IMR-90 (cell line): ENCODE measurements around the gene ADAMTS3. TPM values are rescaled to one million over a fixed set of nuclear protein-coding genes. Genes with fewer than 3 reads are reported as not detected.

Source experiments
- ATAC-seq: fragments of 200-7000 bp; cut with Tn5 transposase; 2 replicates; pipeline ENCODE4 v1.9.1; 2020; ENCODE audit warnings: low read depth, mild to moderate bottlenecking, moderate library complexity
- BruUV-seq: library from RNA; stranded (reverse); fragments of 400-500 nt; replicated peaks from 2 replicates; lab custom pipeline; 2021; lab: Mats Ljungman, UMichigan
- CTCF ChIA-PET: fragments of 300-600 bp; formaldehyde crosslinking; extraction: SDS; loops from one replicate; lab custom pipeline; 2021; ENCODE audit warnings: antibody characterized with exemption; lab: Yijun Ruan, JAX
- POLR2A ChIA-PET: fragments of 300-600 bp; sonication (Branson Sonifier 250); formaldehyde crosslinking; loops from one replicate; lab custom pipeline; 2022; ENCODE audit warnings: antibody characterized with exemption; ENCODE audit not compliant: unreplicated experiment; lab: Charles Lee
- DNase-seq: peaks from one replicate; pipeline ENCODE4 v3.0.0; 2013
- H2AFZ ChIP-seq: replicated peaks from 2 replicates; pipeline ENCODE3; 2013; ENCODE audit warnings: low read length, mild to moderate bottlenecking; ENCODE audit not compliant: poor library complexity
- H2AK5ac ChIP-seq: 2 replicates; pipeline ENCODE4 v1.6.1; 2013; ENCODE audit warnings: low read depth, low read length, inconsistent platforms
- H2AK9ac ChIP-seq: replicated peaks from 2 replicates; pipeline ENCODE3; 2013; ENCODE audit warnings: mild to moderate bottlenecking, low read depth, low read length, moderate library complexity; ENCODE audit not compliant: poor library complexity
- H2BK120ac ChIP-seq: 2 replicates; pipeline ENCODE4 v1.6.1; 2013; ENCODE audit warnings: low read depth, low read length, inconsistent platforms
- H2BK15ac ChIP-seq: 3 replicates; pipeline ENCODE4 v1.6.1; 2013; ENCODE audit warnings: low read depth, low read length, inconsistent platforms
- H2BK20ac ChIP-seq: 2 replicates; pipeline ENCODE4 v1.6.1; 2013; ENCODE audit warnings: low read depth, mild to moderate bottlenecking, inconsistent platforms, low read length, moderate library complexity
- H2BK5ac ChIP-seq: 2 replicates; pipeline ENCODE4 v1.6.1; 2013; ENCODE audit warnings: mild to moderate bottlenecking, low read depth, low read length, inconsistent platforms; ENCODE audit not compliant: poor library complexity, severe bottlenecking
- H3K14ac ChIP-seq: replicated peaks from 2 replicates; pipeline ENCODE4 v1.6.1; 2013; ENCODE audit warnings: low read depth, low read length, inconsistent platforms
- H3K18ac ChIP-seq: 2 replicates; pipeline ENCODE4 v1.6.1; 2013; ENCODE audit warnings: low read depth, low read length, control low read depth
- H3K23ac ChIP-seq: 2 replicates; pipeline ENCODE4 v1.6.1; 2013; ENCODE audit warnings: low read depth, low read length, inconsistent platforms
- H3K27ac ChIP-seq: 2 replicates; pipeline ENCODE4 v1.5.1; 2013; ENCODE audit warnings: mild to moderate bottlenecking, control low read depth, low read length; ENCODE audit not compliant: insufficient read depth
- H3K27me3 ChIP-seq: 2 replicates; pipeline ENCODE4 v1.6.1; 2013; ENCODE audit warnings: low read length; ENCODE audit not compliant: control insufficient read depth, insufficient read depth
- H3K36me3 ChIP-seq: 2 replicates; pipeline ENCODE4 v1.6.1; 2013; ENCODE audit warnings: low read length, mixed read lengths; ENCODE audit not compliant: control insufficient read depth, insufficient read depth
- H3K4ac ChIP-seq: 2 replicates; pipeline ENCODE4 v1.6.1; 2013; ENCODE audit warnings: low read depth, low read length, inconsistent platforms
- H3K4me1 ChIP-seq: 2 replicates; pipeline ENCODE4 v1.6.1; 2013; ENCODE audit warnings: low read length, mixed read lengths; ENCODE audit not compliant: control insufficient read depth, insufficient read depth
- H3K4me2 ChIP-seq: 2 replicates; pipeline ENCODE4 v1.6.1; 2013; ENCODE audit warnings: low read depth, mild to moderate bottlenecking, control low read depth, low read length, moderate library complexity
- H3K4me3 ChIP-seq: 2 replicates; pipeline ENCODE4 v1.5.1; 2013; ENCODE audit warnings: low read depth, mild to moderate bottlenecking, control low read depth, low read length, moderate library complexity; ENCODE audit not compliant: insufficient read depth
- H3K56ac ChIP-seq: 2 replicates; pipeline ENCODE4 v1.6.1; 2013; ENCODE audit warnings: low read length, inconsistent platforms; ENCODE audit not compliant: insufficient read depth; ENCODE audit errors: extremely low read depth
- H3K79me1 ChIP-seq, 2 experiments: 2 replicates each; pipeline ENCODE4 v1.6.1; 2013; ENCODE audit warnings: low read length in 2 of 2, inconsistent platforms in 1 of 2, low read depth in 1 of 2
- H3K9ac ChIP-seq: 2 replicates; pipeline ENCODE4 v1.6.1; 2013; ENCODE audit warnings: low read depth, low read length, control low read depth
- H3K9me1 ChIP-seq: 2 replicates; pipeline ENCODE4 v1.6.1; 2013; ENCODE audit warnings: low read length, inconsistent platforms; ENCODE audit not compliant: insufficient read depth
- H3K9me3 ChIP-seq: 2 replicates; pipeline ENCODE4 v1.6.1; 2013; ENCODE audit warnings: low read length; ENCODE audit not compliant: control insufficient read depth, insufficient read depth
- H4K20me1 ChIP-seq: 2 replicates; pipeline ENCODE4 v1.6.1; 2013; ENCODE audit warnings: low read length, inconsistent platforms; ENCODE audit not compliant: insufficient read depth
- H4K5ac ChIP-seq: 2 replicates; pipeline ENCODE4 v1.6.1; 2013; ENCODE audit warnings: mild to moderate bottlenecking, low read depth, low read length, control low read depth
- H4K8ac ChIP-seq, 2 experiments: 2 replicates each; pipeline ENCODE4 v1.6.1; 2013; ENCODE audit warnings: low read depth in 2 of 2, low read length in 2 of 2, control low read depth in 1 of 2, inconsistent platforms in 1 of 2
- H4K91ac ChIP-seq: 2 replicates; pipeline ENCODE4 v1.6.1; 2013; ENCODE audit warnings: low read depth, low read length, inconsistent platforms; ENCODE audit not compliant: insufficient read depth
- BHLHE40 ChIP-seq: fragments of 150-350 bp; IDR thresholded peaks from 2 replicates; pipeline ENCODE4 v1.6.1; 2016; ENCODE audit warnings: mild to moderate bottlenecking, low read depth, low read length
- CEBPB ChIP-seq: IDR thresholded peaks from 2 replicates; pipeline ENCODE4 v1.6.1; 2012; ENCODE audit warnings: low read depth, low read length, improper control_type of control experiment
- CHD1 ChIP-seq: IDR thresholded peaks from 2 replicates; pipeline ENCODE4 v1.6.1; 2012; ENCODE audit warnings: low read depth, low read length, improper control_type of control experiment
- CTCF ChIP-seq: conservative IDR thresholded peaks from 2 replicates; pipeline ENCODE4 v1.5.1; 2012; ENCODE audit warnings: mild to moderate bottlenecking, low read depth, low read length, improper control_type of control experiment
- FOS ChIP-seq: fragments of 150-350 bp; IDR thresholded peaks from 2 replicates; pipeline ENCODE4 v1.6.1; 2016; ENCODE audit warnings: low read depth, low read length
- MAFK ChIP-seq: IDR thresholded peaks from 2 replicates; pipeline ENCODE4 v1.6.1; 2012; ENCODE audit warnings: low read depth, low read length, improper control_type of control experiment
- MAZ ChIP-seq: IDR thresholded peaks from 2 replicates; pipeline ENCODE4 v1.6.1; 2012; ENCODE audit warnings: low read depth, mild to moderate bottlenecking, low read length, improper control_type of control experiment, moderate library complexity, borderline replicate concordance
- MXI1 ChIP-seq: IDR thresholded peaks from 2 replicates; pipeline ENCODE4 v1.6.1; 2012; ENCODE audit warnings: low read depth, mild to moderate bottlenecking, low read length, moderate library complexity, borderline replicate concordance
- NFE2L2 ChIP-seq: fragments of 150-350 bp; IDR thresholded peaks from 2 replicates; pipeline ENCODE4 v1.6.1; 2016; ENCODE audit warnings: low read depth, mild to moderate bottlenecking, low read length
- POLR2A ChIP-seq: IDR thresholded peaks from 2 replicates; pipeline ENCODE4 v1.6.1; 2012; ENCODE audit warnings: mild to moderate bottlenecking, low read depth, low read length
- RAD21 ChIP-seq: IDR thresholded peaks from 2 replicates; pipeline ENCODE4 v1.6.1; 2012; ENCODE audit warnings: low read length, improper control_type of control experiment
- RCOR1 ChIP-seq: IDR thresholded peaks from 2 replicates; pipeline ENCODE4 v1.6.1; 2012; ENCODE audit warnings: mild to moderate bottlenecking, low read length, improper control_type of control experiment; ENCODE audit not compliant: insufficient replicate concordance
- RFX5 ChIP-seq: IDR thresholded peaks from 2 replicates; pipeline ENCODE4 v1.8.0; 2012; ENCODE audit warnings: low read depth, mild to moderate bottlenecking, low read length, moderate library complexity
- SMC3 ChIP-seq: fragments of 150-350 bp; IDR thresholded peaks from 2 replicates; pipeline ENCODE4 v1.6.1; 2016; ENCODE audit warnings: low read depth, mild to moderate bottlenecking, antibody characterized with exemption, low read length, moderate library complexity
- WGBS, 2 experiments: methylation state at CpG; one replicate each; pipeline versions ENCODE4 v1.1.5 to v1.1.7; 2013; ENCODE audit warnings: missing lambda C conversion rate in 2 of 2; ENCODE audit not compliant: insufficient read length in 1 of 2; ENCODE audit errors: extremely low coverage in 2 of 2; 5-methylcytosine and 5-hydroxymethylcytosine counted together
- dilution Hi-C: fragments of 300-500 bp; cut with HindIII; formaldehyde crosslinking; loops from one replicate; pipeline ENCODE4 v1.14.3; 2018; ENCODE audit warnings: low sequenced_read_pairs; ENCODE audit not compliant: unreplicated experiment
- in situ Hi-C: fragments of 300-500 bp; cut with MboI; formaldehyde crosslinking; loops from 3 replicates; pipeline ENCODE4 v1.14.3; 2019; ENCODE audit warnings: low sequenced_read_pairs, inconsistent platforms, mixed read lengths
- intact Hi-C: fragments of 100-400 bp; cut with micrococcal nuclease; formaldehyde crosslinking; loops from 2 replicates; pipeline ENCODE4 v1.10.0; 2022
- polyA plus RNA-seq, 3 experiments: library from polyadenylated mRNA; depleted of rRNA; stranded (reverse); fragments of >200 nt; gene quantifications; 2 replicates each; pipeline ENCODE4 v1.2.3, GENCODE V29; 2012; ENCODE audit warnings: low replicate concordance in 1 of 3
- total RNA-seq: library from RNA; depleted of rRNA; stranded (reverse); fragments of >200 nt; gene quantifications from 2 replicates; pipeline ENCODE4 v1.2.3, GENCODE V29; 2012
- TF ChIP-seq, protein P1 (sequence below): fragments of 150-350 bp; IDR thresholded peaks from 2 replicates; pipeline ENCODE4 v1.6.1; 2016; ENCODE audit warnings: low read depth, mild to moderate bottlenecking, low read length, moderate library complexity, borderline replicate concordance
- TF ChIP-seq, protein P2 (sequence below): fragments of 150-350 bp; IDR thresholded peaks from 2 replicates; pipeline ENCODE4 v1.6.1; 2017; ENCODE audit warnings: mild to moderate bottlenecking, antibody characterized with exemption, low read length, low read depth

ADAMTS3 gene
- total and polyA plus RNA-seq, 2 of the 4 experiments (the other 2 are of a cell fraction), result 0.68 to 2.9 TPM

- Histone ChIP-seq H3K14ac (no peak overlapping the region), H3K27ac (no peak overlapping the region), H3K4me2 (no peak overlapping the region), H2BK20ac (no peak overlapping the region), H3K9me1 (no peaks in the 10 kb centered on the region), H4K20me1 (no peaks in the 10 kb centered on the region), H2BK120ac (no peak overlapping the region), H3K4me1 (no peaks in the 10 kb centered on the region), H3K9me3 (no peaks in the 10 kb centered on the region), H2BK5ac (no peak overlapping the region), H4K5ac (no peak overlapping the region), H3K36me3 (no peaks in the 10 kb centered on the region), H2BK15ac (no peak overlapping the region), H3K18ac (no peak overlapping the region), H3K27me3 (no peaks in the 10 kb centered on the region), H3K4ac (no peak overlapping the region), H3K23ac (no peak overlapping the region), H3K56ac (no peak overlapping the region), H4K8ac (no peak overlapping the region), H3K4me3 (no peak overlapping the region), H2AK5ac (no peak overlapping the region), H2AK9ac (no peak overlapping the region), H2AFZ (no peak overlapping the region), H4K91ac (no peak overlapping the region), H3K9ac (no peak overlapping the region), H3K79me1 (no peaks in the 10 kb centered on the region)
- BruUV-seq, result no TSS peak
- TF ChIP-seq MXI1 (no peak), MAFK (no peak), RCOR1 (no peak), POLR2A (no peak), CEBPB (no peak), NFE2L2 (no peak), RAD21 (no peak), SMC3 (no peak), FOS (no peak), RFX5 (no peak), BHLHE40 (no peak), CTCF (no peak), CHD1 (no peak), MAZ (no peak)
- TF ChIP-seq, protein P1, sequence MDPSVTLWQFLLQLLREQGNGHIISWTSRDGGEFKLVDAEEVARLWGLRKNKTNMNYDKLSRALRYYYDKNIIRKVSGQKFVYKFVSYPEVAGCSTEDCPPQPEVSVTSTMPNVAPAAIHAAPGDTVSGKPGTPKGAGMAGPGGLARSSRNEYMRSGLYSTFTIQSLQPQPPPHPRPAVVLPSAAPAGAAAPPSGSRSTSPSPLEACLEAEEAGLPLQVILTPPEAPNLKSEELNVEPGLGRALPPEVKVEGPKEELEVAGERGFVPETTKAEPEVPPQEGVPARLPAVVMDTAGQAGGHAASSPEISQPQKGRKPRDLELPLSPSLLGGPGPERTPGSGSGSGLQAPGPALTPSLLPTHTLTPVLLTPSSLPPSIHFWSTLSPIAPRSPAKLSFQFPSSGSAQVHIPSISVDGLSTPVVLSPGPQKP, result no peak
- TF ChIP-seq, protein P2, sequence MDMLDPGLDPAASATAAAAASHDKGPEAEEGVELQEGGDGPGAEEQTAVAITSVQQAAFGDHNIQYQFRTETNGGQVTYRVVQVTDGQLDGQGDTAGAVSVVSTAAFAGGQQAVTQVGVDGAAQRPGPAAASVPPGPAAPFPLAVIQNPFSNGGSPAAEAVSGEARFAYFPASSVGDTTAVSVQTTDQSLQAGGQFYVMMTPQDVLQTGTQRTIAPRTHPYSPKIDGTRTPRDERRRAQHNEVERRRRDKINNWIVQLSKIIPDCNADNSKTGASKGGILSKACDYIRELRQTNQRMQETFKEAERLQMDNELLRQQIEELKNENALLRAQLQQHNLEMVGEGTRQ, result no peak
- WGBS, 2 experiments, result no CpG with 5 or more reads among the region's 4 CpGs
- dilution Hi-C loops (no loop called here), in situ Hi-C loops (no loop called here), intact Hi-C loops (no loop called here)
- DNase-seq (no peak), ATAC-seq (no peak)
- ChIA-PET POLR2A (no interaction called here), CTCF (interaction anchor here (0.9 kb wide), 1 partner anchor 16 kb away, joined by 3 read pairs; no protein-coding TSS in a partner anchor)
These were observed 203.0 kb downstream of the ADAMTS3 start for GRCh38 chr4:72365981-72366380.
